ENCODE data around the gene FAM168A.

The FAM168A gene

GRCh38 chr11:73375830-73376159, 222.1 kb downstream of the FAM168A start:
- no peak overlapping the region for H3K4me3 ChIP-seq (ENCODE audit: low read depth, low read length)
- peak overlapping the region; percentile 70 for H3K27ac ChIP-seq
- DNase-seq = no peak
- no peaks in the 10 kb centered on the region for H3K27me3 ChIP-seq (ENCODE audit: insufficient read depth, low read depth, severe bottlenecking)
- no peaks in the 10 kb centered on the region for H3K9me3 ChIP-seq (ENCODE audit: severe bottlenecking)
- H3K36me3 ChIP-seq = peaks cover 14% of the 10 kb centered on the region
- TF ChIP-seq CTCF (IDR thresholded peaks at IDR 0.05; ENCODE audit: low read depth, low read length) = no peak

- Histone ChIP-seq H3K36me3 (peaks cover 13% of the 10 kb centered on the region), H3K4me3 (ENCODE audit: low read depth, low read length) (no peak overlapping the region), H3K27me3 (ENCODE audit: insufficient read depth, low read depth, severe bottlenecking) (no peaks in the 10 kb centered on the region), H3K27ac (no peak overlapping the region), H3K9me3 (ENCODE audit: severe bottlenecking) (no peaks in the 10 kb centered on the region)
- no peak for TF ChIP-seq CTCF (IDR thresholded peaks at IDR 0.05; ENCODE audit: low read depth, low read length)
- DNase-seq = no peak
Measured at GRCh38 chr11:73374151-73374550, 223.8 kb downstream of the FAM168A start.

GRCh38 chr11:73372375-73372993, 225.4 kb downstream of the FAM168A start:
- H3K27me3 ChIP-seq (ENCODE audit: insufficient read depth, low read depth, severe bottlenecking) = no peaks in the 10 kb centered on the region
- peaks cover 4% of the 10 kb centered on the region; the same call in 1 of the 2 replicates for H3K36me3 ChIP-seq
- no peak overlapping the region for H3K27ac ChIP-seq
- no peak overlapping the region for H3K4me3 ChIP-seq (ENCODE audit: low read depth, low read length)
- no peak for DNase-seq
- no peaks in the 10 kb centered on the region for H3K9me3 ChIP-seq (ENCODE audit: severe bottlenecking)
- TF ChIP-seq CTCF (IDR thresholded peaks at IDR 0.05; ENCODE audit: low read depth, low read length) = peak; percentile 29; the same call in 1 of the 2 replicates

GRCh38 chr11:73367482-73368024, 230.4 kb downstream of the FAM168A start:
- Histone ChIP-seq H3K36me3 (peaks cover 8% of the 10 kb centered on the region), H3K9me3 (ENCODE audit: severe bottlenecking) (no peaks in the 10 kb centered on the region), H3K27me3 (ENCODE audit: insufficient read depth, low read depth, severe bottlenecking) (no peaks in the 10 kb centered on the region), H3K4me3 (ENCODE audit: low read depth, low read length) (no peak overlapping the region), H3K27ac (no peak overlapping the region)
- TF ChIP-seq CTCF (IDR thresholded peaks at IDR 0.05; ENCODE audit: low read depth, low read length) = no peak
- DNase-seq = no peak

GRCh38 chr11:73366953-73367352, 231.0 kb downstream of the FAM168A start:
- no peak for TF ChIP-seq CTCF (IDR thresholded peaks at IDR 0.05; ENCODE audit: low read depth, low read length)
- Histone ChIP-seq H3K36me3 (peaks cover 11% of the 10 kb centered on the region), H3K27me3 (ENCODE audit: insufficient read depth, low read depth, severe bottlenecking) (no peaks in the 10 kb centered on the region), H3K4me3 (ENCODE audit: low read depth, low read length) (no peak overlapping the region), H3K9me3 (ENCODE audit: severe bottlenecking) (no peaks in the 10 kb centered on the region), H3K27ac (no peak overlapping the region)
- no peak for DNase-seq

- H3K4me3 ChIP-seq (ENCODE audit: low read depth, low read length) = no peak overlapping the region
- no peaks in the 10 kb centered on the region for H3K9me3 ChIP-seq (ENCODE audit: severe bottlenecking)
- no peak for DNase-seq
- no peak for TF ChIP-seq CTCF (IDR thresholded peaks at IDR 0.05; ENCODE audit: low read depth, low read length)
- H3K36me3 ChIP-seq = peaks cover 11% of the 10 kb centered on the region
- H3K27ac ChIP-seq = no peak overlapping the region
- no peaks in the 10 kb centered on the region for H3K27me3 ChIP-seq (ENCODE audit: insufficient read depth, low read depth, severe bottlenecking)
Measured at GRCh38 chr11:73366265-73366610, 231.7 kb downstream of the FAM168A start.
